ENCODE data around the gene MNAT1.

Gene MNAT1

DNA sequence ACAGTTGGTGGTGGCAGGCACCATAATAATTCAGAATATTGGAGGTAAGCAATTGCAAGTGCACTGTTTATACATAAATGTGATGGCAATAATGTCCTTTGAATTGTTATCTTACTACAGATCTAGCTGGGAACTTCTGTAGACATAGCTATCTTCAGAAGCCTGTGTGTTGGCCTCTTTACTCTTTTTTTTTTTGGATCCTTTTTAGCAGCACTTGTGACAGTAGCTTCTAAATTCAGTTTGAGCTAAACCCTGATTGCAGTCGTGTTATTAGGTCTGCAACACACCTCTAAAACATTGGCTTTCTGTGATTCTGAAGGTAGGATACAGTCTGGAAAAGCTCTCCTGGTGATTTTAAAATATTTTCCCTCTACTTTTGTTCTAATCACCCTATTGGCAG is 285.0 kb downstream of the MNAT1 start:
- no peak overlapping the region for H3K4me3 ChIP-seq (ENCODE audit: low read depth, low read length)
- TF ChIP-seq CTCF (IDR thresholded peaks at IDR 0.05; ENCODE audit: borderline replicate concordance, insufficient read depth, low read depth, low read length) = no peak
